B cell (primary cell): ENCODE measurements around the gene NELL2. TPM values are rescaled to one million over a fixed set of nuclear protein-coding genes. Genes with fewer than 3 reads are reported as not detected.

Experiments
- ATAC-seq: fragments of 200-7000 bp; cut with Tn5 transposase; one replicate; pipeline ENCODE4 v1.10.0; 2021; ENCODE audit warnings: low read depth, mild to moderate bottlenecking, moderate number of reproducible peaks, moderate library complexity
- CTCF ChIA-PET: fragments of 350-600 bp; sonication (Branson Sonifier 250); formaldehyde crosslinking; loops from one replicate; lab custom pipeline; 2021; ENCODE audit warnings: antibody characterized with exemption, inconsistent platforms; lab: Charles Lee
- POLR2A ChIA-PET: fragments of 350-600 bp; sonication (Branson Sonifier 250); formaldehyde crosslinking; loops from one replicate; lab custom pipeline; 2021; ENCODE audit warnings: antibody characterized with exemption; lab: Charles Lee
- DNase-seq: peaks from one replicate; pipeline ENCODE4 v3.0.0; 2013
- H2AFZ ChIP-seq: 2 replicates; pipeline ENCODE4 v1.6.1; 2012; ENCODE audit warnings: mild to moderate bottlenecking, low read depth, low read length; ENCODE audit not compliant: insufficient read depth, poor library complexity, severe bottlenecking
- H3K27ac ChIP-seq, 2 donors: 1 replicate in 1 of 2; 2 replicates in 1 of 2; pipeline ENCODE4 v1.5.1; 2012 to 2013; ENCODE audit warnings: low read length in 2 of 2, mild to moderate bottlenecking in 2 of 2, moderate library complexity in 1 of 2
- H3K27me3 ChIP-seq, 4 experiments: fragments of 200-600 bp in 1 of 4; sonication (generic) in 1 of 4; replicated peaks in 1 of 4; 1 replicate in 2 of 4; 2 replicates in 2 of 4; pipeline versions ENCODE4 v1.6.1 to v1.7.0; 2013 to 2016; ENCODE audit warnings: low read length in 3 of 4, mild to moderate bottlenecking in 2 of 4, mixed read lengths in 1 of 4, moderate library complexity in 1 of 4; ENCODE audit not compliant: insufficient read depth in 4 of 4, control insufficient read depth in 3 of 4; ENCODE audit errors: control extremely low read depth in 1 of 4
- H3K36me3 ChIP-seq, 2 experiments: replicated peaks in 1 of 2; 1 replicate in 1 of 2; 2 replicates in 1 of 2; pipeline versions ENCODE4 v1.6.1 to v1.7.1; 2013; ENCODE audit warnings: low read length in 1 of 2; ENCODE audit not compliant: insufficient read depth in 2 of 2, control insufficient read depth in 1 of 2; ENCODE audit errors: control extremely low read depth in 1 of 2, extremely low read depth in 1 of 2
- H3K4me1 ChIP-seq, 2 donors: fragments of 200-600 bp in 1 of 2; sonication (generic) in 1 of 2; 1 replicate in 1 of 2; 2 replicates in 1 of 2; pipeline versions ENCODE4 v1.5.1 to v1.6.1; 2013 to 2017; ENCODE audit warnings: low read length in 2 of 2; ENCODE audit not compliant: control insufficient read depth in 2 of 2, insufficient read depth in 2 of 2
- H3K4me2 ChIP-seq: replicated peaks from 2 replicates; pipeline ENCODE3; 2012; ENCODE audit warnings: mild to moderate bottlenecking, low read depth, low read length; ENCODE audit not compliant: poor library complexity, severe bottlenecking
- H3K4me3 ChIP-seq, 5 experiments: fragments of 200-600 bp in 1 of 5; sonication (generic) in 1 of 5; 1 replicate in 3 of 5; 2 replicates in 2 of 5; pipeline versions ENCODE4 v1.5.1 to v1.7.0; 2011 to 2016; ENCODE audit warnings: low read length in 4 of 5, mild to moderate bottlenecking in 4 of 5, low read depth in 2 of 5, control low read depth in 1 of 5, moderate library complexity in 1 of 5; ENCODE audit not compliant: insufficient read depth in 1 of 5; ENCODE audit errors: control extremely low read depth in 1 of 5, extremely low read depth in 1 of 5
- H3K79me2 ChIP-seq: fragments of 200-600 bp; sonication (generic); one replicate; pipeline ENCODE4 v1.6.0; 2016; ENCODE audit warnings: low read length; ENCODE audit not compliant: control insufficient read depth, insufficient read depth
- H3K9ac ChIP-seq: fragments of 200-600 bp; sonication (generic); 2 replicates; pipeline ENCODE4 v1.6.1; 2017; ENCODE audit warnings: mild to moderate bottlenecking, low read length, moderate library complexity
- H3K9me3 ChIP-seq, 3 donors: one replicate each; pipeline versions ENCODE4 v1.6.1 to v1.7.1; 2013; ENCODE audit warnings: low read length in 2 of 3; ENCODE audit not compliant: control insufficient read depth in 2 of 3, insufficient read depth in 1 of 3; ENCODE audit errors: control extremely low read depth in 1 of 3
- H4K20me1 ChIP-seq: 2 replicates; pipeline ENCODE4 v1.6.0; 2012; ENCODE audit warnings: mild to moderate bottlenecking, low read length; ENCODE audit not compliant: insufficient read depth, control insufficient read depth, poor library complexity, severe bottlenecking
- H3K27ac Mint-ChIP-seq: one replicate; pipeline ENCODE4 v1.8.0; 2021; ENCODE audit warnings: mixed read lengths
- H3K27me3 Mint-ChIP-seq: one replicate; pipeline ENCODE4 v1.8.0; 2021; ENCODE audit warnings: mixed read lengths
- H3K4me1 Mint-ChIP-seq: one replicate; pipeline ENCODE4 v1.8.0; 2021; ENCODE audit warnings: mixed read lengths
- H3K4me3 Mint-ChIP-seq: one replicate; pipeline ENCODE4 v1.8.0; 2021; ENCODE audit warnings: mixed read lengths
- H3K9me3 Mint-ChIP-seq: one replicate; pipeline ENCODE4 v1.8.0; 2022; ENCODE audit warnings: mixed read lengths; ENCODE audit not compliant: insufficient read depth
- CTCF ChIP-seq: fragments of 200-600 bp; IDR thresholded peaks from one replicate; pipeline ENCODE4 v1.8.0; 2022; ENCODE audit warnings: antibody characterized with exemption, mild to moderate bottlenecking
- EZH2 ChIP-seq: IDR thresholded peaks from 2 replicates; pipeline ENCODE4 v1.6.1; 2012; ENCODE audit warnings: borderline replicate concordance, low read depth, mild to moderate bottlenecking, moderate library complexity, low read length; ENCODE audit not compliant: insufficient read depth, poor library complexity, severe bottlenecking
- whole genome bisulfite sequencing: methylation state at CpG from one replicate; pipeline ENCODE4 v1.1.5; 2013; ENCODE audit warnings: missing lambda C conversion rate; ENCODE audit not compliant: insufficient coverage; 5-methylcytosine and 5-hydroxymethylcytosine counted together
- intact Hi-C: fragments of 100-400 bp; cut with micrococcal nuclease; formaldehyde crosslinking; loops from one replicate; pipeline ENCODE4 v1.10.0; 2022
- polyA plus RNA-seq: library from polyadenylated mRNA; depleted of rRNA; stranded (reverse); fragments of >200 nt; gene quantifications from 2 replicates; pipeline ENCODE4 v1.2.3, GENCODE V29; 2012
- total RNA-seq, 2 donors: library from RNA; stranded (reverse); fragments of 120-200 nt in 1 of 2; gene quantifications; 1 replicate in 1 of 2; 2 replicates in 1 of 2; pipeline versions ENCODE4 v1.2.3 to v1.2.4, GENCODE V29; 2013 to 2022

NELL2 gene
- total and polyA plus RNA-seq, 2 donors (not counting 1 experiment from before 2014, with no cell fraction given) = 0.22 TPM; not detected in 1

GRCh38 chr12:44582521-44582920 lies 293.6 kb downstream of the NELL2 start:
- H3K27me3 ChIP-seq = no peaks in the 10 kb centered on the region
- no peaks in the 10 kb centered on the region for H3K4me1 ChIP-seq
- POLR2A ChIA-PET = no interaction called here
- CTCF ChIA-PET = no interaction called here
- no peak overlapping the region for H3K27ac ChIP-seq
- H3K4me3 Mint-ChIP-seq = no peak overlapping the region
- peaks cover 0 to 2% (median 0%) of the 10 kb centered on the region in 3 donors for H3K9me3 ChIP-seq
- no peak overlapping the region for H3K9ac ChIP-seq
- H3K4me3 ChIP-seq = no peak overlapping the region
- H2AFZ ChIP-seq = no peak overlapping the region
- DNase-seq (no peak), ATAC-seq (no peak)
- H3K27me3 Mint-ChIP-seq = peaks cover 3% of the 10 kb centered on the region
- H3K36me3 ChIP-seq = no peaks in the 10 kb centered on the region
- intact Hi-C loops = no loop called here
- H4K20me1 ChIP-seq = no peaks in the 10 kb centered on the region
- no peaks in the 10 kb centered on the region for H3K79me2 ChIP-seq
- no peak overlapping the region for H3K27ac Mint-ChIP-seq
- H3K4me2 ChIP-seq = no peak overlapping the region
- TF ChIP-seq EZH2 = no peak
- H3K4me1 Mint-ChIP-seq = no peaks in the 10 kb centered on the region
- peaks cover 2% of the 10 kb centered on the region for H3K9me3 Mint-ChIP-seq
- 64% methylated on average over 3 of the region's 3 CpGs for WGBS

GRCh38 chr12:44581642-44582242 lies 294.4 kb downstream of the NELL2 start:
- no peaks in the 10 kb centered on the region for H3K4me1 ChIP-seq
- H3K4me3 Mint-ChIP-seq = no peak overlapping the region
- H2AFZ ChIP-seq = no peak overlapping the region
- ATAC-seq (no peak), DNase-seq (no peak)
- no peaks in the 10 kb centered on the region for H3K79me2 ChIP-seq
- no peak overlapping the region for H3K9ac ChIP-seq
- H3K27me3 ChIP-seq = no peaks in the 10 kb centered on the region
- no peak overlapping the region for H3K27ac Mint-ChIP-seq
- H3K4me2 ChIP-seq = no peak overlapping the region
- no peak for TF ChIP-seq CTCF
- TF ChIP-seq EZH2 = no peak
- ChIA-PET CTCF (no interaction called here), POLR2A (no interaction called here)
- H3K4me1 Mint-ChIP-seq = no peaks in the 10 kb centered on the region
- H3K27me3 Mint-ChIP-seq = peaks cover 3% of the 10 kb centered on the region
- no CpG with 5 or more reads among the region's 1 CpG for WGBS
- H3K36me3 ChIP-seq = no peaks in the 10 kb centered on the region
- H3K27ac ChIP-seq = no peak overlapping the region
- intact Hi-C loops = no loop called here
- peaks cover 0 to 3% (median 0%) of the 10 kb centered on the region in 3 donors for H3K9me3 ChIP-seq
- peaks cover 2% of the 10 kb centered on the region for H3K9me3 Mint-ChIP-seq
- H4K20me1 ChIP-seq = no peaks in the 10 kb centered on the region
- H3K4me3 ChIP-seq = no peak overlapping the region
